Hematopoietic multipotent progenitor cell treated with erythropoietin and hydrocortisone succinate and interleukin-3 and kit ligand, for 8 days (in vitro differentiated cells): ENCODE measurements around the gene SRPK3.
"Not testable (repeated sequence)": the region's sequence is repeated elsewhere in the genome, so short reads cannot be mapped to it uniquely, and the experiment has no call there.

ENCODE experiments used
- DNase-seq: peaks from one replicate; pipeline ENCODE4 v3.0.0-alpha.2; 2015

The SRPK3 gene

GRCh38 chrX:153746359-153746758 is 34.5 kb upstream of the SRPK3 start:
- DNase-seq, result no peak

DNA sequence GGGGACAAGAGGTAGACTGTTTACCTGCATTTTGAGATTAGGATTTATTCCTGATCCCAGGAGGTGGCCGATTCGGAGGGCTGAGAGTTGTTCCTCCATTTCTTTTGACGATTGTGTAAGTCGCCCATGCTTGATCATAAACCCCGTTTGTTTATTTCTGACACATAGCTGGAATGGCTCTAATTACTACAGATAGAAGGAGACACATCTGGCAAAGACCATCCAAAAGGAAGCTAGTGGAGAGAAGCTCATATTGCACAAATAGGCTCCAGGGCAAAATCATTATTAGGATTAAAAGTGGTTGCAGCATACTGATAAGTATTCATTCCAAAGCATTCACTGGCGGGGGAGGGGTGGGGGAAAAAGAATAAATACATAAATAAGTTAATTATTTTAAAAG is 33.9 kb upstream of the SRPK3 start:
- DNase-seq, result not testable (repeated sequence)

DNA sequence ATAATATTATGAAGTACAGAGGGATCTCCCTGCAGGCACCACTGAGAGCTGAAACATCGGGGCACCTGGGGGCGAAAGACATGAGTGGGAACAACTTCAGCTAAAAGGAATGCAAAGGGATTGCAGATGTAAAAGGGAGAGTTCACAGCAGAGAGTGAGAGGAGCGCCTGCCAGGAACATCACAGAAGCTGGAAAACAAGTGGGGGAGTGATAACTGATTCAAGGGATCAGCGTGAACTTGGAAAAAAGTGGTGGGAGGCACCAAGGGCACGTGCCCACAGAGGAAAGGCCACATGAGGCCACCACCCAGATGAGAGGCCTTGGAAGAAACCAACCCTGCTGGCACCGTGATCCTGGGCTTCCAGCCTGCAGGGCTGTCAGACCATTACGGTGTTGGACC is 31.8 kb upstream of the SRPK3 start:
- DNase-seq, result not testable (repeated sequence)

GRCh38 chrX:153750127-153750774 is 30.6 kb upstream of the SRPK3 start:
- no peak for DNase-seq

- no peak for DNase-seq
These were observed 25.7 kb upstream of the SRPK3 start for GRCh38 chrX:153755136-153755535.

DNA sequence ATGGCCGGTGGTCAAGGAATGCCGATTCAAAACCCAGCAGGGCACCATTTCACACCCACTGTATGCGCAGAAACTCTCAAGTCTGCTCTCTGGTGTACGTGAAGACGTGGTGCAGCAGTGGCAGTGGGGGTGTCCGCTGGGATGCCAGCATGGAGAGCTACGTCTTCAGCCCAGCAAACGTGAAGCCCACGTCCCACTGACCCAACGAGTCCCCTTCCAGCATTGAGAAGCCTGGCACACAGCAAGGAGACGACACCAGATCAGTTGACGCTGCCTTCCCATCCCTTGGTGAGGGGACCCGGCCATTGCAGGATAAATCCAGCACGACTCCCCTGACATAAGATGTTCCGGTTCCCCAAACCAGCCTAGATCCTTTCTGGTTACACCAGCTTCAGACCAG is 19.0 kb upstream of the SRPK3 start:
- DNase-seq, result no peak

- DNase-seq, result no peak
These were observed 18.1 kb upstream of the SRPK3 start for GRCh38 chrX:153762626-153763173.

DNA sequence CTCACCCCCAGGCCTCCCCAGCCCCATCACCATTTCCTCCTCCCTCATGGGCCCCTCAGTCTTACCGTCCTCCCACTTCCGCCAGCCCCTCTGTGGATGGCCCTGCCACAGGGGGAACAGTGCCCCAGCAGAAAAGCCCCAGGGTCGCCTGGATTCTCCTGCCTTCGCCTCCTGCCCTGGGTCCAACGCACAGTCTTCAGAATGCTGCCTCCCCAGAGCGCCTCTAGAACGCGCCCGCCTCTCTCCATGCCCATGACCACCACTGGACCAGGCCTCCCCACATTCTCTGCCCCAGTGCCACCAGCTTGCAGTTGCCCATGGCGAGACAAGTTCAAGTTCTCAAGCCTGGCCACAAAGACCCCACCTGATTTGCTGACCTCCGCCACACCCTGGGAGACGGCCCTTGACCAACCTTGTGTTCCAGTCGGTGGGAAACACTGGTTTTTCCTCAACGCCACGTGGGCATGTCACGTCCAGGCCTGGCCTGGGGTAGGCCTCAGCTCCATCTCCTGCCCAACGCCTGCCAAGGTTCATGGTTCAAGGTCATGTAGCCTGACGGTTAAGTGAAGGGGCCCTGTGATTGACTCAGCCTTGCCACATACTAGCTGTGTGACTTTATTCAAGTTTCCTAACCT is 17.4 kb upstream of the SRPK3 start:
- no peak for DNase-seq

DNA sequence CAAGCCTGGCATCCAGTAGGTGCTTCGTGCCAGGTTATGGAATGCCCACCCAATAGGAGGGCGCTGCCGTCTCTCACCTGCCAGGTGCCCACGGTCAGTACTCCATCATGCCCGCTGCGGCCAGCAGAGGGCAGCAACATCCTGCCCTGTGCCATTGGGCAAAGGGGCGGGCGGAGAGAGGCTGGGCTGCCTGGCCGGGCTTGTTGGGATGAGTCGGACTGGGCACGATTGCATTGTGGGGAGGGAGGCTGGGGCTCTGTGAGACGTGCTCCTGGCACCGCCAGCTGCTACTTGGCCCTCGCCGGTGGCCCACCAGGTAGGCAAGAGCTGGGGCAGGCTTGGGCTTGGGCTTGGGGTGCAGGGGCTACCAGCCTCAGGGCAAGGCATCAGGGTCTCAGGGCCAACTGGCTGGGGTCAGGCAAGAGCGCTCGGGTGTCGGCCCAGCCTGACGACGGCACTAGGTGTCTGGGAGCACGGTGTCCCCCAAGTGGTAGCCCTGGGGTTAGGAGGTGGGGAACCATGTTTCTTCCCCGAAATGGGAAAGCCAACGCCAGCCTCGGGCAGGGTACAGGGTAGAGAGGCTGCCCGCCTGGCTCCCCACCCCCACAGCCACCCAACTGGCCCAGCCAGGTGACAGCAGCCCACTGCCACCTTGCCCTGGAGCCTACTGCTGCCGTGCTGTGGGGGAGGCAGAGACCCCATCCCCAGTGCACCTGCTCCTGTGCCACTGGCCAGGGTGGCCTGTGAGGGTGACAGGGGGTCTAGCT is 16.7 kb upstream of the SRPK3 start, which contains the start of gene PLXNB3:
PLXNB3 (plus strand) TSS at position 261 of the 767 bp plus-strand sequence. CDS start 1,287 bp downstream, outside the sequence.
- DNase-seq, result peak; percentile 78

- DNase-seq, result no peak
These were observed 16.1 kb upstream of the SRPK3 start for GRCh38 chrX:153764786-153765137.

GRCh38 chrX:153765138-153766079 is 15.4 kb upstream of the SRPK3 start:
- DNase-seq, result peak; percentile 73

DNA sequence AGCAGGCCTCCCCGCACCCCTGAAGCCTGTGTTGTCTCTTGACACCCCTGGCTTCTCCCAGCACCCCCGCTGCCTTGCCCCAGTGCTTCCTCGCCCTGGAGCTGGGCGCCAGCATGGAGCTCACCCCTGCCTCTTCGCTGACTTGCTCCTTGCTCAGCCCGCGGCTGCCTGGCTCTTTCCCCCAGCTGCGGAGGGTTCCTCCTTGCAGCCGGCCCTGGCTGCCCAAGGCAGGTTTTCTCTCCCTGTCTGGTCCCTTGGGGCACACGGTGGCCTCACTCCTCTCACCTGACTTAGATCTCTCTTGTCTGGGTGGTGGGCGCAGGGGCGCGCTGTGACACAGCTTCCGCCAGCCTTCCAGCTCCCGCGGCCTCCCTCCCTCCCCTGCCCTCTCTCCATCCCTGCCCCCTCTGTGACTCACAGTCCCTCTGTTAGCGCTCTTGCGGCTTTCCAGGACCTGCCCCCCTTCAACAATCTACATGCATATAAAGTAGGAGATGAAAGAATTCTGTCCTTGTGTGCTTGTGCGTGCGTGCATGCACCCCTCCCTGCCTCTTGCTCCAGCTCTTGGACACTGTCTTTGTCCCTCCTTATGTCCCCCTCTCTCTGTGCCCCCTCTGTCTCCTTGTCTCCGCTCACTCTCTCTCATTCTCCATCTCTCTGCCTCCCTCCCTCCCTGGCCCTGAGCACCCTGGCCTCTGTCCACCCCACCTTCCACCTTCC is 14.6 kb upstream of the SRPK3 start:
- DNase-seq, result peak; percentile 77

GRCh38 chrX:153766871-153767673 is 13.8 kb upstream of the SRPK3 start:
- no peak for DNase-seq

GRCh38 chrX:153767674-153768055 is 13.2 kb upstream of the SRPK3 start:
- DNase-seq, result no peak

DNA sequence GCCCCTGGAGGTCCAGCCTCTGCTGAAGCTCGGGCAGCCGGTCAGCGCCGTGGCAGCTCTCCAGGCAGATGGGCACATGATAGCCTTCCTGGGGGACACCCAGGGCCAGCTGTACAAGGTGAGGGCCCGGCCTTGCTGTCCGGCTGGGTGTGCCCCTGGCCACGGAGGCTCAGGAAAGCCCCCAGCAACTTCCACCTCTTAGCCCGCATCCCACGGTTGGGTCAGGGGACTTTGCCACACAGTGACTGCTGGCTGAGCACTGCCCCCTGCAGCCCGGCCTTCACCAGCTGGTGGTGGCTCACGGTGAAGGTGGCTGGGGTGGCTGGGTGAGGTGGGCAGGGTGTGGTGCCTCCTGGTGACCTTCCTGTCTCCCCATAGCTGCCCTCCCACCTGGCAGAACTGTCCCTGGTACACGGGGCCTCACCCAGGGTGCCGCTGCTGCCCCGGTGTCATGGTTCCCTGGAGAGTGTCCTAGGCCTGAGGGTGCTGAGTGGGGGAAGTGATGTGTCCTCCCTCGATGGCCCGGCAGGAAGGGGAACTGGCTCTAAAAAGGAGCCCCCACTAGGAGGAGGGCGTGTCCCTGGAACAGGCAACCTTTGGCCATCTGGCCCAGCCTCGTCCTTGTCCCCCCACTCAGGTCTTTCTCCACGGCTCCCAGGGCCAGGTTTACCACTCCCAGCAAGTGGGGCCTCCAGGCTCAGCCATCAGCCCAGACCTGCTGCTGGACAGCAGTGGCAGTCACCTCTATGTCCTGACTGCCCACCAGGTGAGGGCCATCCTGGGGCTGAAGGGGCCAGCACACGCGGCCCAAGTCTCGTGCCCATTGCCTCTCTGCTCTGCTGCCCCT is 12.3 kb upstream of the SRPK3 start:
- DNase-seq, result no peak

DNA sequence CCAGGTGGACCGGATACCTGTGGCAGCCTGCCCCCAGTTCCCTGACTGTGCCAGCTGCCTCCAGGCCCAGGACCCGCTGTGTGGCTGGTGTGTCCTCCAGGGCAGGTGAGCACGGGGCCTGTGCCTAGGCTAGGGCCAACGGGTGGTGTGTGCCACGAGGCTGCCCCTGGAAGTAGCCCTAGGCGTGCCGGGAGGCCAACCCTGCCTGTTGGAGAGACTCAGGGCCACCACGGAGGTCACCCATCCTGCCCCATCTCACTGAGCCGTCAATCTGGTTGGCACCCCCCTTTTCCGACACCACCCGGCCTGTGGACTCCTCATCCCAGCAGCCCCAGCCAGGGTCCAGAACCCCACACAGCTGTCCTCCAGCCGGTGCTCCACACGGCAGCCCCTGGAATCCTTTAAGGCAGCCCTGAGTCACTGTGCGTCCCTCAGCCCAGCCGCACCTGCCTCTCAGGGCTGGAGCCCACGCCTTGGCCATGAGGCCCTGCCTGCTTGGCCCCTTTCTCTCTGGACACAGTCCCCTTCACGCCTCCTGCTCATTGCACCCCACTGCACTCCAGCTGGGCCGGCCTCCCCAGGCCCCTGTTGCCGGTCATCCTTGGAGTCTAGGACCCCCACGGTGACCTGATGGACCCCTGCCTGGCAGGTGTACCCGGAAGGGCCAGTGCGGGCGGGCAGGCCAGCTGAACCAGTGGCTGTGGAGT is 11.5 kb upstream of the SRPK3 start:
- no peak for DNase-seq

DNA sequence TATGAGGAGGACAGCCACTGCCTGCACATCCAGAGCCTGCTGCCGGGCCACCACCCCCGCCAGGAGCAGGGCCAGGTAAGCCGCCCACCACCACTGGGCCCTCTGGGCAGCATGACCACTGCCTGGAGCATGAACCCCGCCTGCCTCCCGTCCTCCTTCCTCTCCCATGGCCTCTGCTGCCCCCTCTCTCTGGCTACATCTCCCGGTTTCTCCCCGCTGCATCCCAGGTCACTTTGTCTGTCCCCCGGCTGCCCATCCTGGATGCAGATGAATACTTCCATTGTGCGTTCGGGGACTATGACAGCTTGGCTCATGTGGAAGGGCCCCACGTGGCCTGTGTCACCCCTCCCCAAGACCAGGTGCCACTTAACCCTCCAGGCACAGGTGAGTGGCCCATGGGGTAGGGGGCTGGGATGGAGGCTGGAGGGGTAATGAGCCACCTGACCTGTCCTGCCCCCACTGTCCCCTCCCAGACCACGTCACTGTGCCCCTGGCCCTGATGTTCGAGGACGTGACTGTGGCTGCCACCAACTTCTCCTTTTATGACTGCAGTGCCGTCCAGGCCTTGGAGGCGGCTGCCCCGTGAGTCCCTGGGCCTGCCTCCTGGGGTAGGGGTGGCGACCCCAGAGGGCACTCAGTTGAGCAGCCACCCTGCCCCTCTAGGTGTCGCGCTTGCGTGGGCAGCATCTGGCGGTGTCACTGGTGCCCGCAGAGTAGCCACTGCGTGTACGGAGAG is 10.8 kb upstream of the SRPK3 start:
- DNase-seq, result no peak

DNA sequence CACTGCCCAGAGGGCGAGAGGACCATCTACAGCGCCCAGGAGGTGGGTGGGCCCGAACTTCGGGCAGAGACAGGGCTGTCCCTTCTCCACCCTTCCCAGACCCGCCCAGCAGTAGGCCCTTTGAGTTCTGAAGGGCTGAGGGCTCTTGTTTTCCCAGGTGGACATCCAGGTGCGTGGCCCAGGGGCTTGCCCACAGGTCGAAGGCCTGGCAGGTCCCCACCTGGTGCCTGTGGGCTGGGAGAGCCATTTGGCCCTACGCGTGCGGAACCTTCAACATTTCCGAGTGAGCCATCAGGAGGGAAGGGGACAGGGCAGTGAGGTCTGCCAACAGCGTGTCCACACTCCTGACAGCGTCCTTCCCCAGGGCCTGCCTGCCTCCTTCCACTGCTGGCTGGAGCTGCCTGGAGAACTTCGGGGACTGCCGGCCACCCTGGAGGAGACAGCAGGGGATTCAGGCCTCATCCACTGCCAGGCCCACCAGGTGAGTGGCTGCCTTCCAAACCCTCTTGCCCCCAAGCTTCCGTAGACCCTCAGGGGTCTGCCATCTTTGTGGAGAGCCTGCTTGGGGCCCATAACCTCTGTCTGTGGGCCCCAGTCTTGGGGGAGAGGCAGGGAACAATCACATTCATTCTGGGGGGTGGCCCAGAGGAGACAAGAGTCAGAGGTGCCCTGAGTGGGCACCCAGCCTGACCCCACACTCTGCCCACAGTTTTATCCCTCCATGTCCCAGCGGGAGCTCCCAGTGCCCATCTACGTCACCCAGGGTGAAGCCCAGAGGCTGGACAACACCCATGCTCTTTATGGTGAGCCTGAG is 10.0 kb upstream of the SRPK3 start:
- no peak for DNase-seq
